Right kidney (tissue), 9 donors: ENCODE data around the gene XPO6.
"Not testable (repeated sequence)": the region's sequence is repeated elsewhere in the genome, so short reads cannot be mapped to it uniquely, and the experiment has no call there.

ENCODE experiments used
- DNase-seq: peaks from one replicate; pipeline ENCODE4 v3.0.0-alpha.2; 2016
- long read RNA-seq, 8 donors: transcript quantifications; one replicate each; lab custom pipeline, GENCODE V29; 2026

XPO6 gene, protein sequence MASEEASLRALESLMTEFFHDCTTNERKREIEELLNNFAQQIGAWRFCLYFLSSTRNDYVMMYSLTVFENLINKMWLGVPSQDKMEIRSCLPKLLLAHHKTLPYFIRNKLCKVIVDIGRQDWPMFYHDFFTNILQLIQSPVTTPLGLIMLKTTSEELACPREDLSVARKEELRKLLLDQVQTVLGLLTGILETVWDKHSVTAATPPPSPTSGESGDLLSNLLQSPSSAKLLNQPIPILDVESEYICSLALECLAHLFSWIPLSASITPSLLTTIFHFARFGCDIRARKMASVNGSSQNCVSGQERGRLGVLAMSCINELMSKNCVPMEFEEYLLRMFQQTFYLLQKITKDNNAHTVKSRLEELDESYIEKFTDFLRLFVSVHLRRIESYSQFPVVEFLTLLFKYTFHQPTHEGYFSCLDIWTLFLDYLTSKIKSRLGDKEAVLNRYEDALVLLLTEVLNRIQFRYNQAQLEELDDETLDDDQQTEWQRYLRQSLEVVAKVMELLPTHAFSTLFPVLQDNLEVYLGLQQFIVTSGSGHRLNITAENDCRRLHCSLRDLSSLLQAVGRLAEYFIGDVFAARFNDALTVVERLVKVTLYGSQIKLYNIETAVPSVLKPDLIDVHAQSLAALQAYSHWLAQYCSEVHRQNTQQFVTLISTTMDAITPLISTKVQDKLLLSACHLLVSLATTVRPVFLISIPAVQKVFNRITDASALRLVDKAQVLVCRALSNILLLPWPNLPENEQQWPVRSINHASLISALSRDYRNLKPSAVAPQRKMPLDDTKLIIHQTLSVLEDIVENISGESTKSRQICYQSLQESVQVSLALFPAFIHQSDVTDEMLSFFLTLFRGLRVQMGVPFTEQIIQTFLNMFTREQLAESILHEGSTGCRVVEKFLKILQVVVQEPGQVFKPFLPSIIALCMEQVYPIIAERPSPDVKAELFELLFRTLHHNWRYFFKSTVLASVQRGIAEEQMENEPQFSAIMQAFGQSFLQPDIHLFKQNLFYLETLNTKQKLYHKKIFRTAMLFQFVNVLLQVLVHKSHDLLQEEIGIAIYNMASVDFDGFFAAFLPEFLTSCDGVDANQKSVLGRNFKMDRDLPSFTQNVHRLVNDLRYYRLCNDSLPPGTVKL
- long read RNA-seq, donor 1, full-length matches to known transcripts: 1 of 22 reads
- long read RNA-seq, donor 1, partial matches to known transcripts: 21 of 22 reads
- long read RNA-seq, donor 1, other reads (novel, unspliced or antisense): 0 of 22 reads
- long read RNA-seq, donor 2, full-length matches to known transcripts: 2 of 2 reads
- long read RNA-seq, donor 2, partial matches to known transcripts: 0 of 2 reads
- long read RNA-seq, donor 2, other reads (novel, unspliced or antisense): 0 of 2 reads
- long read RNA-seq, donor 3, full-length matches to known transcripts: 1 of 6 reads
- long read RNA-seq, donor 3, partial matches to known transcripts: 5 of 6 reads
- long read RNA-seq, donor 3, other reads (novel, unspliced or antisense): 0 of 6 reads
- long read RNA-seq, donor 4, partial matches to known transcripts: 43 of 44 reads
- long read RNA-seq, donor 4, other reads (novel, unspliced or antisense): 0 of 44 reads
- long read RNA-seq, donor 5, partial matches to known transcripts: 12 of 14 reads
- long read RNA-seq, donor 5, other reads (novel, unspliced or antisense): 0 of 14 reads
- long read RNA-seq, donor 6, full-length matches to known transcripts: 2 of 33 reads
- long read RNA-seq, donor 6, partial matches to known transcripts: 31 of 33 reads
- long read RNA-seq, donor 6, other reads (novel, unspliced or antisense): 0 of 33 reads
- long read RNA-seq, donor 7: 0 reads
- long read RNA-seq, donor 8, full-length matches to known transcripts: 4 of 16 reads
- long read RNA-seq, donor 8, partial matches to known transcripts: 12 of 16 reads
- long read RNA-seq, donor 8, other reads (novel, unspliced or antisense): 0 of 16 reads

GRCh38 chr16:28211758-28212531, at the start of gene XPO6:
Gene XPO6, minus strand, starts transcription at chr16:28211965. Its CDS starts 597 bp downstream, at chr16:28211368.
- DNase-seq: peak; percentile 86

DNA sequence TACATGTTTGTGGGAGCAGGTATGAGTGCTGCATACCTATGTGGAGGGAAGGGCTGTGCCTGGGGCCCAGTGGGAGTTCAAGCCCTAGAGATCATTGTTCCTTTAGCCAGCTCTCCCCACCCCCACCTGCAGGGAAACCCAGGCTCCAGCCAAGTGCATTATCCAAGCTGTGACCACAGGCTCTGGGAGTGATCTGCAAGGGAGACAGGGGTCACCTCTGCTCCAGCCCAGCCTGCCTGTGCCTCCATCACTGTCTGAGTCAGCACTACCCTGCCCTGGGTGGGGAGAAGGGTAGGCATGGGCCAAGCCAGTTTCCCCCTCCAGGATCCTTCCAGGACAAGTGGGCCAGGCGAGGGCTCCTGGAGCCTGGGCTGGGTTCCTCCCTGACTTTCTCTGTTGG, 48.4 kb upstream of the XPO6 start:
- DNase-seq: no peak

DNA sequence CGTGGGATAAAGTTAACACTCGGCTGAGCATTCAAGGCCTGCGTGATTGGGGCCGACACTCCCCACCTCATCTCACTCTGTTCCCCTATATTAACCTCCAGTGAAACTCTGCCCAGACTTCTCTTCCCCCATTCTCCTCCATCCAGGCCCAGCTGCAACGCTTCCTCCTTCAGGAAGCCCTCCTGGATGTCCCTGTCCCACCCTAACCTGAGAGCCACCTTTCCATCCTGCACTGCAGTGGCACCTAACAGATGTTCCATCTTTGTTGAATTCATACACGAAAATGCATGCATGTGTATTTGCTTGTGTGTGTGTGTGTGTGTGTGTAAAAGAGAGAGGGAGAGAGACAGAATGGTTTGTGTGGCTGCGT, 48.0 kb upstream of the XPO6 start:
- DNase-seq: no peak

- peak; percentile 22 for DNase-seq
These were observed 47.5 kb upstream of the XPO6 start for GRCh38 chr16:28259091-28259780.

DNA sequence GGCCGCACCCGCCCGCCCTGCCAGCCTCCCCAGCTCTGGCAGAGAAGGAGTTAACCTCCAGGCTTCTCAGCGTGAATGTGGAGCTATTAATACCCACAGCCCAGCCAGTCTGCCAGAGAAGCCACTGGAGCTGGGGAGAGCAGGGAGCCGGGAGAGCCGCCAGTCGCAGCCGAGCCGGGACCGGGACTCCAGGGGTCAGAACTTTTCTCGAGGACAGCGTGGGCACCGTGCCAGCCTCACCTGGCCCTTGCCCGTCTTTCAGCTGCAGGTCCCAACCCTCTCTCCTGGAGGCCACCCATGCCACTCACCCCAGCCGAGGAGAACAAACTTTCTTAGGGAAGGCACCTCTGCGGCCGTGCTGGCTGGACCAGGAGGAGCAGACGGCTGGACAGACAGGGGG, 46.8 kb upstream of the XPO6 start:
- DNase-seq: peak; percentile 61

DNA sequence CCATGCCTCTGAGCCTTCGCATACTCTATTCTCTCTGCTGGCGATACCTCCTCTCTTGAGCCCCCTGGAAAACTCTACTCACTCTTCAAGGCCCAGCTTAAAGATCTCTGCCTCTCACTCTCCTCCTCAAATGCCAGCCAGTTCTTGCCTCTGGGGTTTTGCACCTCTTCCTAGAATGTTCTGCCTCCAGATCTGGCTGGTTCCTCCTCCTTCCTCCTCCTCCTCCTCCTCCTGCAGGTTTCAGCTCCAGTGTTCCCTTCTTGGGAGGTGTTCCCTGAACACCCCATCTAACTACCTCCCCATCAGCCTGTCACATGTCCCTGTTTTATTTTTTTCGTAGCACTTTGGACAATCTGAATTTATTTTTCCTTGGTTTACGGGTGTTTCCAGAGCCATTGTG, 45.5 kb upstream of the XPO6 start:
- DNase-seq: no peak

DNA sequence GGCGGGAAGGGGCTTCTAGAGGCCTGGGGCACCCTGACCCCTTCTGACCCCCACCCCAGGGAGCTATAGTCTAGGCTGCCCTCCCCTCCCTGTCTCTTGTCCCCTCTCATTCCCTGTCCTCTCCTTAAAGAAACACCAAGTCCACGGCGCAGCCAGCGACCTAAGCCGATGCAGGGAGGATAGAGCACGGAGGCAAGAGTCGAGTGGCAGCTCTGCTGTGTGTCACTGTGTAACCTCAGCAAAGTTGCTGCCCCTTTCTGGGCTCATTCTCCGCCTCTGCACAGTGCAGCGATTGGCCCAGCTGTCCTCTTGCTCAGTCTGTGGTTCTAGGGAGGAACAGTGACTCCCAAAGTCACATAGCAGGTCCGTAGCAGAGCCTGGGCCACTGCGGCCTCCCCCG, 44.1 kb upstream of the XPO6 start:
- no peak for DNase-seq

- DNase-seq: no peak
These were observed 42.4 kb upstream of the XPO6 start for GRCh38 chr16:28254158-28254557.

GRCh38 chr16:28250999-28251398, 39.2 kb upstream of the XPO6 start:
- DNase-seq: no peak

- DNase-seq: not testable (repeated sequence)
These were observed 37.7 kb upstream of the XPO6 start for GRCh38 chr16:28249483-28249882.

- no peak for DNase-seq
These were observed 30.2 kb upstream of the XPO6 start for GRCh38 chr16:28241924-28242323.

DNA sequence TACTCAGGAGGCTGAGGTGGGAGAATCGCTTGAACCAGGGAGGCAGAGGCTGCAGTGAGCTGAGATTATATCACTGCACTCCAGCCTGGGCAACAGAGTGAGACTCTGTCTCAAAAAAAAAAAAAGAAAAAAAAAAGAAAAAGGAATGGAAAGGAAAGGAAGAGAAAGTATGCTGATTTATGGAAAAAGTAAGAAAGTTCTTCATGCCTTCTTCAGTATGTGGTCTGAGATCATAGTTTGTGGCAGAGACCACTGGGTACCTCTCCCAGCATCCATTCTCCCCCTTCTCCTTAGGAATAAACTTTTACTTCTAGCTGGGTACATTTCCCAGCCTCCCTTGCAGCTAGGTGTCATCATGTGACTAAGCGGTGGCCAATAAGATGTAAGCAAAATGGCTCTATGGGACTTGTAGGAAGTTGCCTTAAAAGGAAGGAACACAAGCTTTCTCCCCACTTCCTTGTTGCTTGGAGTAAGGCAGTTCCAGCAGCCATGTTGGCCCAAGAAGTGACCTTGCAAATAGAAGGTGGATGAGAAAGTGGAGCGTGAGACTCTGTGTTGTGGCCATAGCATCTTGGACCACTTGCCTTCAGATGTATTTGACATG, 26.1 kb upstream of the XPO6 start:
- no peak for DNase-seq

DNA sequence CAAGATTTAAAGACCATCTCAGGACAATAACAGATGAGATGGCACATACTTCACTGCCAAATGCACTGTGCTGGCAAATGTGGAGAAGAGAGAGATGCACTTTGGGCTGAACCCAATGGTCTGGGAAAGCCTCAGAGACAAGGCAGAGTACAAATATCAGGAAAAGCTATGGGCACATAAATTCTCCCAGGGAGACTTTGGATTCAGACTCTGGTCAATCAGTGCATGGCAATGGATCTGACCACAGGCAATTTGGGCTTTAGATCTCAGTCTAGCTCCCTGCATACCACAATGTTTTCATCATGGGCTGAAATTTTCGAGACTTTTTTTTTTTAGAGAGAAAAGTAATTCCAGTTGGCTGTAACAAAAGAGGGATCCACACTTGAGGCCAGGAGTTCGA, 20.0 kb upstream of the XPO6 start:
- DNase-seq: no peak

GRCh38 chr16:28223909-28224308, 12.1 kb upstream of the XPO6 start:
- not testable (repeated sequence) for DNase-seq

DNA sequence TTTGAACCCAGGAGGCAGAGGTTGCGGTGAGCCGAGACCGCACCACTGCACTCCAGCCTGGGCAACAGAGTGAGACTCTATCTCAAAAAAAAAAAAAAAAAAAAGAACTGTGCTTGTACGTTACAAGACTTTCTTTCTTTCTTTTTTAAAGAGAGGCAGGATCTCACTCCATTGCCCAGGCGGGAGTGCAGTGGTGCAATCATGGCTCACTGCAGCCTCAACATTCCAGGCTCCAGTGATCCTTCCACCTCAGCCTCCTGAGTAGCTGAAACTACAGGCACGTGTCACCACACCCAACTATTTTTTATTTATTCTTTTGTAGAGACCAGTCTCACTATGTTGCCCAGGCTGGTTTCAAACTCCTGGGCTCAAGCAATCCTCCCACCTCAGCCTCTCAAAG, 8.0 kb upstream of the XPO6 start:
- not testable (repeated sequence) for DNase-seq

GRCh38 chr16:28219282-28219681, 7.5 kb upstream of the XPO6 start:
- DNase-seq: no peak

GRCh38 chr16:28218109-28218508, 6.3 kb upstream of the XPO6 start:
- no peak for DNase-seq

DNA sequence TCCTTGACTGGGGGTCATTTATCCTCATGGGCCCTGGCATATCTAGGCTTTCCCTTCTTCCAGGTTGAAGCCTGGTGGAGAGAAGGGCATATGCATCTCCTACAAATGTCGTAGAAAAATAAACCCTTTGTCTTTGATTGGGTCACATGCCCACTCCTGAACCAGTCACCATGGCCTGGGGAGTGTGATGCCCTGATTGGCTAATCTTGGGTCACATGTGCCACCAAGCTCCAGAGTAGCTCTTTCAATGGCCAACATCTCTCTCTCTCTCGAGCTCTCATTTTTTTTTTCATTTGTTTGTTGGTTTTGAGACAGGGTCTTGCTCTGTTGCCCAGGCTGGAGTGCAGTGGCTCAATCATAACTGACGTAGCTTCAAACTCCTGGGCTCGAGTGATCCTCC, 5.6 kb upstream of the XPO6 start:
- no peak for DNase-seq

- DNase-seq: no peak
These were observed 1.6 kb upstream of the XPO6 start for GRCh38 chr16:28213396-28213795.
